Neural progenitor cell (in vitro differentiated cells): Measurements from ENCODE around the gene HIVEP2. TPM values are rescaled to one million over a fixed set of nuclear protein-coding genes. Genes with fewer than 3 reads are reported as not detected.

ENCODE experiments used
- DNase-seq: peaks from one replicate; pipeline ENCODE4 v3.0.0-alpha.2; 2016; ENCODE audit warnings: low spot score
- H2AFZ ChIP-seq: fragments of 200-600 bp; sonication (generic); replicated peaks from 2 replicates; pipeline ENCODE4 v1.6.1; 2016; ENCODE audit warnings: antibody characterized with exemption
- H3F3A ChIP-seq: fragments of 200-600 bp; sonication (generic); 2 replicates; pipeline ENCODE4 v1.6.1; 2016; ENCODE audit warnings: antibody characterized with exemption, low read depth
- H3K27ac ChIP-seq: fragments of 200-600 bp; sonication (generic); 2 replicates; pipeline ENCODE4 v1.5.1; 2016; ENCODE audit warnings: mild to moderate bottlenecking
- H3K27me3 ChIP-seq: fragments of 200-600 bp; sonication (generic); 2 replicates; pipeline ENCODE4 v1.6.1; 2016; ENCODE audit warnings: mild to moderate bottlenecking, moderate library complexity
- H3K36me3 ChIP-seq: fragments of 200-600 bp; sonication (generic); 2 replicates; pipeline ENCODE4 v1.5.1; 2016
- H3K4me1 ChIP-seq: fragments of 200-600 bp; sonication (generic); 2 replicates; pipeline ENCODE4 v1.6.1; 2016; ENCODE audit warnings: mixed run types
- H3K4me2 ChIP-seq: fragments of 200-600 bp; sonication (generic); 2 replicates; pipeline ENCODE4 v1.6.1; 2016
- H3K4me3 ChIP-seq: fragments of 200-600 bp; sonication (generic); 2 replicates; pipeline ENCODE4 v1.5.1; 2016
- H3K79me2 ChIP-seq: fragments of 200-600 bp; sonication (generic); 2 replicates; pipeline ENCODE4 v1.6.1; 2016; ENCODE audit warnings: low read depth
- H3K9ac ChIP-seq: fragments of 200-600 bp; sonication (generic); 2 replicates; pipeline ENCODE4 v1.6.1; 2016
- H3K9me3 ChIP-seq: fragments of 200-600 bp; sonication (generic); 2 replicates; pipeline ENCODE4 v1.5.1; 2016; ENCODE audit warnings: low read depth
- H4K20me1 ChIP-seq: fragments of 200-600 bp; sonication (generic); 2 replicates; pipeline ENCODE4 v1.6.1; 2016; ENCODE audit warnings: low read depth
- H3K27ac Mint-ChIP-seq: 3 replicates; pipeline ENCODE4 v1.8.0; 2021; ENCODE audit warnings: mixed read lengths
- H3K27me3 Mint-ChIP-seq: 2 replicates; pipeline ENCODE4 v1.8.0; 2022; ENCODE audit warnings: low read depth, mild to moderate bottlenecking, inconsistent platforms, moderate library complexity, mixed read lengths; ENCODE audit not compliant: insufficient read depth
- H3K36me3 Mint-ChIP-seq: 3 replicates; pipeline ENCODE4 v1.8.0; 2021; ENCODE audit warnings: mixed read lengths
- H3K4me1 Mint-ChIP-seq: 3 replicates; pipeline ENCODE4 v1.8.0; 2021; ENCODE audit warnings: mixed read lengths
- H3K4me3 Mint-ChIP-seq: 3 replicates; pipeline ENCODE4 v1.8.0; 2021; ENCODE audit warnings: mild to moderate bottlenecking, moderate library complexity, mixed read lengths
- H3K9me3 Mint-ChIP-seq: 3 replicates; pipeline ENCODE4 v1.8.0; 2020; ENCODE audit warnings: mixed read lengths
- CTCF ChIP-seq: fragments of 200-600 bp; sonication (generic); IDR thresholded peaks from 2 replicates; pipeline ENCODE4 v1.5.1; 2017; ENCODE audit warnings: antibody characterized with exemption, mild to moderate bottlenecking
- EZH2 ChIP-seq: fragments of 200-600 bp; sonication (generic); IDR thresholded peaks from 2 replicates; pipeline ENCODE4 v1.6.1; 2017; ENCODE audit warnings: antibody characterized with exemption, mild to moderate bottlenecking, moderate library complexity
- EZH2phosphoT487 ChIP-seq: fragments of 200-600 bp; sonication (generic); IDR thresholded peaks from 2 replicates; pipeline ENCODE4 v1.6.1; 2017; ENCODE audit warnings: antibody characterized with exemption
- total RNA-seq: library from RNA; depleted of rRNA; stranded (reverse); fragments of >200 nt; gene quantifications from 2 replicates; pipeline ENCODE4 v1.2.3, GENCODE V29; 2015; ENCODE audit warnings: low replicate concordance

Gene HIVEP2
- total RNA-seq, 1 donor from 2014 or later: 2.1 TPM

- DNase-seq: no peak
- H3K9me3 ChIP-seq: no peaks in the 10 kb centered on the region
- H3K4me1 ChIP-seq: no peaks in the 10 kb centered on the region
These were observed 179.7 kb downstream of the HIVEP2 start for GRCh38 chr6:142765306-142765705.

GRCh38 chr6:142764311-142764710, 180.7 kb downstream of the HIVEP2 start:
- Histone ChIP-seq H3K4me2 (no peak overlapping the region), H3K27me3 (no peaks in the 10 kb centered on the region), H3K9ac (no peak overlapping the region), H3K27ac (no peak overlapping the region), H3K4me3 (no peak overlapping the region), H3F3A (no peaks in the 10 kb centered on the region), H4K20me1 (no peaks in the 10 kb centered on the region), H2AFZ (no peak overlapping the region), H3K36me3 (no peaks in the 10 kb centered on the region), H3K79me2 (no peaks in the 10 kb centered on the region), H3K9me3 (no peaks in the 10 kb centered on the region), H3K4me1 (no peaks in the 10 kb centered on the region)
- no peak overlapping the region for H3K27ac Mint-ChIP-seq
- peaks cover 3% of the 10 kb centered on the region for H3K27me3 Mint-ChIP-seq
- no peak for DNase-seq
- peaks cover 13% of the 10 kb centered on the region for H3K4me1 Mint-ChIP-seq
- H3K36me3 Mint-ChIP-seq: peaks cover 4% of the 10 kb centered on the region
- TF ChIP-seq EZH2phosphoT487: no peak
- TF ChIP-seq EZH2: no peak
- TF ChIP-seq CTCF: no peak
- H3K9me3 Mint-ChIP-seq: no peaks in the 10 kb centered on the region
- no peak overlapping the region for H3K4me3 Mint-ChIP-seq

More at GRCh38 chr6:142765306-142765705, 179.7 kb downstream of the HIVEP2 start:
- H3K4me2 ChIP-seq: no peak overlapping the region
- H3K4me1 Mint-ChIP-seq: peaks cover 13% of the 10 kb centered on the region
- no peaks in the 10 kb centered on the region for H3K27me3 ChIP-seq
- peaks cover 2% of the 10 kb centered on the region for H3K36me3 Mint-ChIP-seq
- H3K79me2 ChIP-seq: no peaks in the 10 kb centered on the region
- H3K27me3 Mint-ChIP-seq: peaks cover 3% of the 10 kb centered on the region
- H3K27ac Mint-ChIP-seq: no peak overlapping the region
- H3K36me3 ChIP-seq: no peaks in the 10 kb centered on the region
- TF ChIP-seq EZH2 (no peak), CTCF (no peak), EZH2phosphoT487 (no peak)
- H3K4me3 Mint-ChIP-seq: no peak overlapping the region
- no peaks in the 10 kb centered on the region for H3F3A ChIP-seq
- H3K4me3 ChIP-seq: no peak overlapping the region
- H2AFZ ChIP-seq: no peak overlapping the region
- H4K20me1 ChIP-seq: no peaks in the 10 kb centered on the region
- no peak overlapping the region for H3K9ac ChIP-seq
- H3K27ac ChIP-seq: no peak overlapping the region
- H3K9me3 Mint-ChIP-seq: no peaks in the 10 kb centered on the region

- no peak for TF ChIP-seq EZH2
- no peak for TF ChIP-seq EZH2phosphoT487
- TF ChIP-seq CTCF: no peak
- Histone ChIP-seq H3K79me2 (no peaks in the 10 kb centered on the region), H3K4me2 (no peak overlapping the region), H3F3A (no peaks in the 10 kb centered on the region), H3K9me3 (no peaks in the 10 kb centered on the region), H3K36me3 (no peaks in the 10 kb centered on the region), H3K27me3 (no peaks in the 10 kb centered on the region), H4K20me1 (no peaks in the 10 kb centered on the region), H3K27ac (no peak overlapping the region), H3K4me3 (no peak overlapping the region), H3K4me1 (no peaks in the 10 kb centered on the region), H2AFZ (no peak overlapping the region), H3K9ac (no peak overlapping the region)
- no peaks in the 10 kb centered on the region for H3K9me3 Mint-ChIP-seq
- DNase-seq: no peak
- peaks cover 3% of the 10 kb centered on the region for H3K27me3 Mint-ChIP-seq
- peaks cover 4% of the 10 kb centered on the region for H3K36me3 Mint-ChIP-seq
- peaks cover 13% of the 10 kb centered on the region for H3K4me1 Mint-ChIP-seq
- H3K27ac Mint-ChIP-seq: no peak overlapping the region
- H3K4me3 Mint-ChIP-seq: no peak overlapping the region
These were observed 181.8 kb downstream of the HIVEP2 start for GRCh38 chr6:142763205-142763604.

GRCh38 chr6:142761756-142762155, 183.2 kb downstream of the HIVEP2 start:
- peaks cover 4% of the 10 kb centered on the region for H3K36me3 Mint-ChIP-seq
- no peaks in the 10 kb centered on the region for H3K4me1 ChIP-seq
- H3K27ac ChIP-seq: no peak overlapping the region
- no peak for TF ChIP-seq EZH2phosphoT487
- no peak for TF ChIP-seq CTCF
- no peak for TF ChIP-seq EZH2
- no peak overlapping the region for H3K4me3 Mint-ChIP-seq
- H3K79me2 ChIP-seq: no peaks in the 10 kb centered on the region
- no peak overlapping the region for H3K9ac ChIP-seq
- no peaks in the 10 kb centered on the region for H3K27me3 ChIP-seq
- H2AFZ ChIP-seq: no peak overlapping the region
- peaks cover 13% of the 10 kb centered on the region for H3K4me1 Mint-ChIP-seq
- H3K9me3 ChIP-seq: no peaks in the 10 kb centered on the region
- no peaks in the 10 kb centered on the region for H3K36me3 ChIP-seq
- DNase-seq: no peak
- no peaks in the 10 kb centered on the region for H4K20me1 ChIP-seq
- no peak overlapping the region for H3K4me2 ChIP-seq
- H3K27ac Mint-ChIP-seq: no peak overlapping the region
- H3K4me3 ChIP-seq: no peak overlapping the region
- H3K9me3 Mint-ChIP-seq: no peaks in the 10 kb centered on the region
- no peaks in the 10 kb centered on the region for H3F3A ChIP-seq
- peaks cover 3% of the 10 kb centered on the region for H3K27me3 Mint-ChIP-seq
